NCI-H82 treated with DMSO at 0.1 percent for 48 hours (cell line): ENCODE data around the gene BSDC1.

ENCODE experiments used
- DNase-seq: peaks from one replicate; lab custom pipeline; 2025; ENCODE audit not compliant: unreplicated experiment; lab: John Stamatoyannopoulos, UW

The BSDC1 gene

DNA sequence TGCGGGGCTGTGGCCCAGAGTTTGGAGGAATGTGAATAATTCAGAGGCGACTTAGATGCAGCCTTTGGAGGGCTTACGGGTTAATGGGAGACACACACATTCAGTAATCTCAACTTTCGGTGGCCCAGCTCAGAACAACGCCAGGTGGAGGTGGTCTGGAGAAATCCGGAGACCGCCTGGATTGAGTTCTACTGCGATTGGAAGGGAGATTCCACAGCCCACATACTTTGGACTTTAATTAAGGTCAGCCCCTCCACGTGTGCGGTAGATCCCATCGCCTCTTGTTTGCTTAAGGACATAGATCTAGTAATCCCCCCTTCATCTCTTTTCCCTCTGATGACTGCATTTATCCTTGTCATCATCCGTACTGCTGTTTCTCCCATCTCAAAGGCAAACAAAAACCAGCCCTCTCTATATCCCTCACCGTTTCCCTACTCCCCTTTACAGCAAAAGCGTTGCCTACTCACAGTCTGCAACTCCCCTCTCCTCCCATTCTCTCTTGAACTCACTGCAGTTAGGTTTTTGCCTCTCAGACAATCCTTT is 720 bp upstream of the BSDC1 start:
- peak; percentile 71 for DNase-seq

- DNase-seq: no peak
Observed at GRCh38 chr1:32393832-32394140, 455 bp downstream of the BSDC1 start.

GRCh38 chr1:32393136-32393535 is 1.1 kb downstream of the BSDC1 start:
- no peak for DNase-seq

- DNase-seq: no peak
Observed at GRCh38 chr1:32392325-32392724, 1.9 kb downstream of the BSDC1 start.

GRCh38 chr1:32390904-32391870 is 3.1 kb downstream of the BSDC1 start:
- no peak for DNase-seq

- no peak for DNase-seq
Observed at GRCh38 chr1:32388641-32389040, 5.6 kb downstream of the BSDC1 start.

DNA sequence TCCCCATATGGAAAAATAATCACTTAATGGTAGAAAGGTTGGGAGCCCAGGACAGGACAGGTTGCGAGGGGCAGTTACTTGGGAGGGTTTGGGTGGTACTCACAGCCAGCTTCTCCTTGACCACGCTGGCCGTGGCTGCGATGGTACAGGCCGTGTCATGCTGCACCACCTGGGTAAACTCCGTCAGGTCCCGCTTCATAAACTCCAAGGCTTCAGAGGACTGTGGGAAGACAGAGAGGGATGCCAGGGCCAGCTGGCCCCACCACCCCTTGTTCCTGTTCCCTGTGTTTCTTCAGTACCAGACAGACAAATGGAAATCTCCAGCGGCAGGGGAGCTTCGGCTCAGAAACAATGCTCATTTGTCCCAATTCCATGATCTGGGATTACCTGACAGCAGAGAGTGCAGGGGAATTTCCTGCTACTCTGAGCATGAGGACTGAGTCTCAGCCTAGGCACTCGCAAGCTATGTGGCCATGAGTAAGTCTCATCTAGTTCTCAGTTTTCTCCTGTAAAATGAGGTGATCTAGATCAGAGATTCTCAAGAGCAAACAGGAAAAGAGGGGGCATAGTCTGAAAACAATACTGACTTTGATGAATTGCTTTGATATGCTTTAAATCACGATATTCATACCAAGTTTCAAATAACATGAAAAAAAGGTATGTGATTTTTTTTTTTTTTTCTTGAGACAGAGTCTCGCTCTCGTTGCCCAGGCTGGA is 7.4 kb downstream of the BSDC1 start:
- DNase-seq: no peak

GRCh38 chr1:32380057-32380456 is 14.2 kb downstream of the BSDC1 start:
- DNase-seq: no peak

DNA sequence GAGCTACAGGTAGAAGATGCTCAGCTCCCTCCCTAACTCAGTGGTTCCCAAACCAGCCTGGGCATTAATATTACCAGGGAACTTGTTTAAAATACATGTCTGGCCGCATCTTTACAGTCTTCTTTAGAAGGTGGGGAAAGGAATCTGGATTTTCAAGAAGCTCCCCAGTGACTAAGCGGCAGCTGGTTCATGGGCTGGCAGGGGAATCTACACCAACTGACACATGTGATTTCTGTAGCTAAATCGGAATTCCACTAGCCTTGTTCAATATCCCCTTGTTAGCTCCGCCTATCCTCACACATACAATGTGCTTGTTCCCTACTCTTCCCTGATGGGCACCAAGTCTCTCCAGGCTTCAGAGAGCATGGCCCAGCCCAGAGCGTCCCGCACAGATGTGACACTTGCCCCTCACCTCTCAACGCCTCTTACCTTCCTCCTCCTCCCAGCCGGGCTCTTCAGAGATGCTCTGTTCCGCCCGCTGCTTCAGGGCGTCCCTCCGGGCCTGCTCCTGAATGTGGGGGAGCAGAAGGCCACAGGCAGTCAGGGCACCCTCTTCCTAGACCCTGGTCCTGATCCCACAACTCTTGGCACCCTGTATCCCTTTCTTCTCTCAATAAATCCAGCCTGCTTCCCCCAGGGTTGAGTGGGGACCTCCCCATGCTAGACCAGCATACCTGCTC is 16.6 kb downstream of the BSDC1 start:
- DNase-seq: no peak

- no peak for DNase-seq
Observed at GRCh38 chr1:32376199-32376598, 18.0 kb downstream of the BSDC1 start.

GRCh38 chr1:32373996-32374592 is 20.1 kb downstream of the BSDC1 start:
- no peak for DNase-seq

- DNase-seq: no peak
Observed at GRCh38 chr1:32372149-32372756, 22.0 kb downstream of the BSDC1 start.

DNA sequence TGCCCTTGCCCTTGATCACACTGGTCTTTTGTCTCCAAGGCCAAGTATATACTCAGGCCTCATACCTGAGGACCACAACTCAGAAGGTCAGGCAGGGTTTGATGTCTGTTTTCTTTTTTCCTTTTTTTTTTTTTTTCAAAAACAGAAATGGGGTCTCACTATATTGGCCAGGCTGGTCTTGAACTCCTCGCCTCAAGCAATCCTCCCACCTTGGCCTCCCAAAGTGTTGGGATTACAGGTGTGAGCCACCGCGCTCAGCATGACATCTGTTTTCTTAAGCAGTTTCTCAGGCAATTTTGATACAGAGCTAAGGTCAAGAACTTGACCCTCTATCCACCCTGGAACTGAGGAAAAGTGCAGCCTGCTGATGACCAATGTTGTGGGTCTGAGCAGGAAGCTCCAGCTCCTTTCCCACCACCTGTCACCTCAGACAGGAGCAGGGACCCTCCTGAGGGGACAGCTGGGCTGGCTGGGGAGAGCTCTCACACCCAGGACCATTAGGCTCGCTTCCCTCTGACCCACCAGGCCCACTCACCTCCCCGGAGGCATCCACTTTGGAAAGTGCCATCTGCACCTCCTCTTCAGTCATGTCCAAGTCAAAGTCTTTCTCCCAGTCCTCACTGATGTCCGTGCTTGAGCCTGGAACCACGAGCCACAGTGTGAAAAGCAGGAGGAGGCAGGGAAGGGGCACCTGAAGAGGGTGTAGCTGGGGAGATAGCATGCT is 26.2 kb downstream of the BSDC1 start:
- DNase-seq: no peak

DNA sequence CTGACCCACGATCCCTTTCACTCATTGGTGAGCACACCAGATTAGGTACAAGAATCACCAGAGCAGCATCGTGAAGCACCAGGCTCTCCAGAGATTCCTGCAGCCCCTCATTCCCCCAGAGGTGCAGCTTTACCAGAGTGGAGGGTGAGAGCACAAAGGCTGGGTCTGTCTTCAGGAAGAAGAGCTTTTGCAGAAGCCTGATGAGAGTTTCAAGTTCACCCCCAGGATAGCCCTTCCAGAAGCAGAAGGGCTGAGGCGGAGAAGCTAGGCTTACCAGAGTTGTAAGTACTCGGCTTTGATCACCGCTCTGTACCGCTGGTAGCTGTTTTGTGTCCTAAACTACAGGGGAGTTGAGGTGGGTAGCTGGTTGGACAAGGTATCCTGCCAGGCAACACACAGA is 28.8 kb downstream of the BSDC1 start:
- no peak for DNase-seq

- no peak for DNase-seq
Observed at GRCh38 chr1:32364836-32365235, 29.4 kb downstream of the BSDC1 start.

DNA sequence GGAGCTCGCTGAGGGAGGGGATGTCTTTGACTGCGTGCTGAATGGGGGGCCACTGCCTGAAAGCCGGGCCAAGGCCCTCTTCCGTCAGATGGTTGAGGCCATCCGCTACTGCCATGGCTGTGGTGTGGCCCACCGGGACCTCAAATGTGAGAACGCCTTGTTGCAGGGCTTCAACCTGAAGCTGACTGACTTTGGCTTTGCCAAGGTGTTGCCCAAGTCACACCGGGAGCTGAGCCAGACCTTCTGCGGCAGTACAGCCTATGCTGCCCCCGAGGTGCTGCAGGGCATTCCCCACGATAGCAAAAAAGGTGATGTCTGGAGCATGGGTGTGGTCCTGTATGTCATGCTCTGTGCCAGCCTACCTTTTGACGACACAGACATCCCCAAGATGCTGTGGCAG is 30.5 kb downstream of the BSDC1 start:
- no peak for DNase-seq

DNA sequence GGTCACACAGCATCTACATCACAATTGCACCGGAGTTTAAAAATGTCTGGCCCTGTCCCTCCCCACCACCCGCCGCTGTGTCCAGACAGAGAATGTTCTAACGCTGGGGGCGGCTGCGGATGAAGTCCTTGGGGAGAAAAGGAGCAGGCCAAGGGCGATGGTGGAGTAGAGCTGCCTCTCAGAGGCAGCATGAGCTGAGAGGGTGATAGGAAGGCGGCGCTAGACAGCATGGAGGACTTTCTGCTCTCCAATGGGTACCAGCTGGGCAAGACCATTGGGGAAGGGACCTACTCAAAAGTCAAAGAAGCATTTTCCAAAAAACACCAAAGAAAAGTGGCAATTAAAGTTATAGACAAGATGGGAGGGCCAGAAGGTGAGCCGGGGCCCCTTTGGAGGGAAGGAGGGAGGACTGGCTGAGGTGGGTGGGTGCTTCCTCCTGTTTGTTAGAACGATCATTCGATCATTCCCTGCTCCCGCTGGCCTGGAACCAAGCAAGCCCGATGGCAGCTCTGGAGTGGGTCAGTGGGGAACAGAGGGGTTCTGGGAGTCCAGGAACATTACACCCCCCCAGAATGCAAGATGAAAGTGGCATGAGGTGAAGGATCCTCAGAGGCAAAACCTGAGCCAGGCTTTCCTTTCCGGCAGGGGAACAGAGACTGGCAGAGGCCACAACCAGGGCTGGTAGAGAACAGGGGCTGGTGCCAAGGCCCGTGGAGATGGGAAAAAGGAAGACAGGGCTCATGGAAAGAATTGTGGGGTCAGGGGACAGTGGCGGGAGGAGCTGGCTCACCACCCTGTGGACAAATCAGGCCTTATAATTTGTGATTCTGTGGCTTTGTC is 31.5 kb downstream of the BSDC1 start, which contains the start of the genes FAM229A and TSSK3:
FAM229A (minus strand) TSS at position 12 of the 840 bp plus-strand sequence. CDS start 394 bp downstream, outside the sequence.
TSSK3 (plus strand) TSS at position 66 of the 840 bp plus-strand sequence; CDS start at position 229, 163 bp downstream.
- DNase-seq: no peak

DNA sequence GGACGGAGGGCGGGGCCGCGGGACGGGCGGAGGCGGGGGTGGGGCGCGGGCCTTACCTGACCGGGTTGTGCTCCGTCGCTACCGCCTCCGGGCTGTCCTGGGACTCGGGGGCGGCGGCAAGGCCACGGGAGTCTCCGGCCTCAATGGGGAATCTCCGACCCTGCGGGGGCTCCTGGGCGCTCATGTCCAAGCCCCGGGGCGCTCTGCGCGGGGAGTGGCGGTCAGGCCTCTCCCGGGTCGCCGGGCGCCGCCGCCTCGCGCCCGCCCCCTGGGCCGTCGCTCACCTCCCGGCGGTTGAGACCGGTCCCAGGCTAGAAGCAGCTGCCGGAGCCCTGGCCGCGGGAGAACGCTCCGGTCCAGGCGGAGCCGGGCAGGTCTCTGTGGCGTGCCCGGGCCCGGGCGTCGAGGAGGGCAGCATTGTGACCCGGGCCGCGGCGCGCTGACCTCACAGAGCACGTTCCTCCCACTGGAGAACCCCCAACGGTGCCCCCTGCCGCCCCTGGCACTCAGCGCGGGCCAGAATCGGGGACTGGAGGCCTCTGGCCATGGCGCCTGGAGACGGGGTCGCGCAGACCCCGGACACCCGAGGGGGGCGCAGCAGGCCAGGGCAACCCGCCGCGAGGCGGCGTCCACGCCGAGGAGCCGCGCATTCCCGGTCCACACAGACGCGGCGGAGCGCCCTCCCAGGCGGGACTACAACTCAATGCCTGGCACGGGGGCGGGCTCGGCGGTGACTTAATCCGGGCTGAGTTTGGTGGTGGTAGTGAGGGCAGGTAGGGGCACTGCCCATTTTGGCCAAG is 32.4 kb downstream of the BSDC1 start:
- no peak for DNase-seq
